Fibroblast of lung (primary cell): ENCODE data around the gene RNASEH2C. TPM values are rescaled to one million over a fixed set of nuclear protein-coding genes. Genes with fewer than 3 reads are reported as not detected.
"Not testable (repeated sequence)": the region's sequence is repeated elsewhere in the genome, so short reads cannot be mapped to it uniquely, and the experiment has no call there.

ENCODE experiments used
- DNase-seq, 2 donors: peaks; one replicate each; pipeline versions ENCODE4 v3.0.0 to v3.0.0-alpha.2; 2010; ENCODE audit warnings: low read depth in 2 of 2
- H2AFZ ChIP-seq: 2 replicates; pipeline ENCODE4 v1.5.1; 2012; ENCODE audit warnings: low read length, control low read depth, inconsistent platforms
- H3K27ac ChIP-seq: 2 replicates; pipeline ENCODE4 v1.5.1; 2011; ENCODE audit warnings: low read length, control low read depth; ENCODE audit not compliant: insufficient read depth
- H3K27me3 ChIP-seq: 2 replicates; pipeline ENCODE4 v1.5.1; 2011; ENCODE audit warnings: mild to moderate bottlenecking, low read length; ENCODE audit not compliant: control insufficient read depth, insufficient read depth
- H3K36me3 ChIP-seq: 2 replicates; pipeline ENCODE4 v1.5.1; 2011; ENCODE audit warnings: low read length; ENCODE audit not compliant: control insufficient read depth, insufficient read depth
- H3K4me1 ChIP-seq: 2 replicates; pipeline ENCODE4 v1.5.1; 2011; ENCODE audit warnings: low read length; ENCODE audit not compliant: control insufficient read depth, insufficient read depth; ENCODE audit errors: extremely low read depth
- H3K4me2 ChIP-seq: 2 replicates; pipeline ENCODE4 v1.5.1; 2011; ENCODE audit warnings: low read length, control low read depth; ENCODE audit not compliant: insufficient read depth; ENCODE audit errors: extremely low read depth
- H3K4me3 ChIP-seq, 4 experiments: fragments of 200-600 bp in 1 of 4; sonication (generic) in 1 of 4; replicated peaks in 1 of 4; 2 replicates each; pipeline ENCODE4 v1.5.1; 2011 to 2016; ENCODE audit warnings: low read length in 4 of 4, low read depth in 3 of 4, mild to moderate bottlenecking in 3 of 4, control low read depth in 2 of 4, inconsistent platforms in 1 of 4, mixed read lengths in 1 of 4; ENCODE audit not compliant: insufficient read depth in 1 of 4; ENCODE audit errors: control extremely low read depth in 1 of 4
- H3K79me2 ChIP-seq: 2 replicates; pipeline ENCODE4 v1.5.1; 2012; ENCODE audit warnings: mild to moderate bottlenecking, low read length, inconsistent platforms; ENCODE audit not compliant: control insufficient read depth, insufficient read depth
- H3K9ac ChIP-seq: 2 replicates; pipeline ENCODE4 v1.5.1; 2011; ENCODE audit warnings: mild to moderate bottlenecking, low read length, control low read depth; ENCODE audit not compliant: insufficient read depth
- H3K9me3 ChIP-seq: 2 replicates; pipeline ENCODE4 v1.5.1; 2012; ENCODE audit warnings: low read depth, low read length; ENCODE audit not compliant: control insufficient read depth, insufficient read depth
- H4K20me1 ChIP-seq: 2 replicates; pipeline ENCODE4 v1.5.1; 2011; ENCODE audit warnings: low read length; ENCODE audit not compliant: control insufficient read depth, insufficient read depth; ENCODE audit errors: extremely low read depth
- EZH2 ChIP-seq: IDR thresholded peaks from 2 replicates; pipeline ENCODE4 v1.5.1; 2012; ENCODE audit warnings: low read length, control low read depth, mild to moderate bottlenecking; ENCODE audit errors: missing control alignments
- polyA plus RNA-seq, 2 donors: library from polyadenylated mRNA; depleted of rRNA in 1 of 2; stranded (reverse) in 1 of 2; unstranded in 1 of 2; fragments of >200 nt; gene quantifications; 2 replicates each; pipeline ENCODE4 v1.2.1, GENCODE V29; 2011 to 2012; ENCODE audit warnings: missing spikeins in 1 of 2
- total RNA-seq: library from RNA; depleted of rRNA; stranded (reverse); fragments of >200 nt; gene quantifications from 2 replicates; pipeline ENCODE4 v1.2.1, GENCODE V29; 2014
- TF ChIP-seq, protein P1 (sequence below), 2 donors: IDR thresholded peaks in 1 of 2; conservative IDR thresholded peaks in 1 of 2; 1 replicate in 1 of 2; 2 replicates in 1 of 2; pipeline ENCODE4 v1.5.1; 2011 to 2012; ENCODE audit warnings: low read length in 2 of 2, control low read depth in 1 of 2, inconsistent platforms in 1 of 2, low read depth in 1 of 2, mild to moderate bottlenecking in 1 of 2

RNASEH2C gene
- total and polyA plus RNA-seq, 2 donors (not counting 1 experiment from before 2014, with no cell fraction given): 12.6 to 29.1 TPM

DNA sequence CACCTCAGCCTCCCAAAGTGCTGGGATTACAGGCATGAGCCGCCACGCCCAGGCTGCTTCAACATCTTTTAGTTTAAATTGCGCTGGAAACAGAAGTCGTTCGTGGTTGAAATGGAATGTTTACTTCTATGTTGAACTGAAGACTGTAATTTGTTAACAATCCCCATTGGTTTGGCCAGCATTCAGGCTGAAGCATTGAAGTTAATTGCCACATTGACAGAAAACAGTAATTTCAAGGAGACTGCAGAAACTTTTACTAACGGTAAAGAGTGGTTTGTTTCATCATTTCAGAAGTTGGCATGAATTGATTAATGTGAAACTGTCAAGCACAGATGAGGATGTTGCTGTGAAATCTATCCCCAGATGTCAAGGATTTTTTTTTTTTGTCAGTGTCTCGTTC lies 45.9 kb upstream of the RNASEH2C start:
- Histone ChIP-seq H4K20me1 (no peaks in the 10 kb centered on the region), H3K4me1 (no peaks in the 10 kb centered on the region), H3K4me2 (no peak overlapping the region), H3K9me3 (no peaks in the 10 kb centered on the region), H3K79me2 (no peaks in the 10 kb centered on the region), H3K27me3 (no peaks in the 10 kb centered on the region), H3K36me3 (no peaks in the 10 kb centered on the region), H2AFZ (no peak overlapping the region), H3K4me3 (no peak overlapping the region), H3K9ac (no peak overlapping the region), H3K27ac (no peak overlapping the region)
- DNase-seq: peak; percentile 39 to 71
- TF ChIP-seq, protein P1, sequence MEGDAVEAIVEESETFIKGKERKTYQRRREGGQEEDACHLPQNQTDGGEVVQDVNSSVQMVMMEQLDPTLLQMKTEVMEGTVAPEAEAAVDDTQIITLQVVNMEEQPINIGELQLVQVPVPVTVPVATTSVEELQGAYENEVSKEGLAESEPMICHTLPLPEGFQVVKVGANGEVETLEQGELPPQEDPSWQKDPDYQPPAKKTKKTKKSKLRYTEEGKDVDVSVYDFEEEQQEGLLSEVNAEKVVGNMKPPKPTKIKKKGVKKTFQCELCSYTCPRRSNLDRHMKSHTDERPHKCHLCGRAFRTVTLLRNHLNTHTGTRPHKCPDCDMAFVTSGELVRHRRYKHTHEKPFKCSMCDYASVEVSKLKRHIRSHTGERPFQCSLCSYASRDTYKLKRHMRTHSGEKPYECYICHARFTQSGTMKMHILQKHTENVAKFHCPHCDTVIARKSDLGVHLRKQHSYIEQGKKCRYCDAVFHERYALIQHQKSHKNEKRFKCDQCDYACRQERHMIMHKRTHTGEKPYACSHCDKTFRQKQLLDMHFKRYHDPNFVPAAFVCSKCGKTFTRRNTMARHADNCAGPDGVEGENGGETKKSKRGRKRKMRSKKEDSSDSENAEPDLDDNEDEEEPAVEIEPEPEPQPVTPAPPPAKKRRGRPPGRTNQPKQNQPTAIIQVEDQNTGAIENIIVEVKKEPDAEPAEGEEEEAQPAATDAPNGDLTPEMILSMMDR (conservative IDR thresholded peaks at IDR 0.05 in 1 of 2, IDR thresholded peaks at IDR 0.05 in 1 of 2; ENCODE audit: low read depth in 1 of 2, low read length in 2 of 2): no peak
- no peak for TF ChIP-seq EZH2

DNA sequence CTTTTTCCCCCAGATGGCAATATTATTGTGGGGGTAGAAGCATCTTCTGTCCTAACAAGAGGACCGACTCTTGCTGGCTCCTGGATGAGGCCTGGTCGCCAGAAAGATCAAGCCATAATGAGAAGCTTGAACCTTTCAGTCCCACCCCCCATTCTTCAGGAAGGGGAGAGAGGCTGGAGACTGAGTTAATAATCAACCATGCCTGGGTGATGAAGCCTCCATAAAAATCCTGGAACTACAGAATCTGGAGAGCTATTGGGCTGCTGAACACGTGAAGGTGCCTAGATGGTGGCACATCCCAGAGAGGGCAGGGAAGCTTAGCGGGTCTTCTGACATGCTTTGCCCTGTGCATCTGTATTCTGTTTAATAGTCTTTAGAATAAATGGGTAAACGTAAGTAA lies 43.8 kb upstream of the RNASEH2C start:
- no peak overlapping the region for H2AFZ ChIP-seq
- no peak overlapping the region for H3K27ac ChIP-seq
- TF ChIP-seq EZH2: no peak
- TF ChIP-seq, protein P1 (conservative IDR thresholded peaks at IDR 0.05 in 1 of 2, IDR thresholded peaks at IDR 0.05 in 1 of 2; ENCODE audit: low read depth in 1 of 2, low read length in 2 of 2): no peak
- H3K79me2 ChIP-seq: no peaks in the 10 kb centered on the region
- no peaks in the 10 kb centered on the region for H3K36me3 ChIP-seq
- H3K9me3 ChIP-seq: no peaks in the 10 kb centered on the region
- no peaks in the 10 kb centered on the region for H3K27me3 ChIP-seq
- no peaks in the 10 kb centered on the region for H3K4me1 ChIP-seq
- H3K4me2 ChIP-seq: no peak overlapping the region
- H3K9ac ChIP-seq: no peak overlapping the region
- H3K4me3 ChIP-seq: no peak overlapping the region
- DNase-seq: no peak
- H4K20me1 ChIP-seq: no peaks in the 10 kb centered on the region

DNA sequence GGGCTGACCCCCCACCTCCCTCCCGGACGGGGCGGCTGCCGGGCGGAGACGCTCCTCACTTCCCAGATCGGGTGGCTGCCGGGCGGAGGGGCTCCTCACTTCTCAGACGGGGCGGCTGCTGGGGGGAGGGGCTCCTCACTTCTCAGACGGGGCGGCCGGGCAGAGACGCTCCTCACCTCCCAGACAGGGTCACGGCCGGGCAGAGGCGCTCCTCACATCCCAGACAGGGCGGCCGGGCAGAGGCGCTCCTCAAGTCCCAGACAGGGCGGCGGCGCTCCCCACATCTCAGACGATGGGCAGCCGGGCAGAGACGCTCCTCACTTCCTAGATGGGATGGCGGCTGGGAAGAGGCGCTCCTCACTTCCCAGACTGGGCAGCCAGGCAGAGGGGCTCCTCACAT lies 42.2 kb upstream of the RNASEH2C start:
- not testable (repeated sequence) for DNase-seq, H2AFZ ChIP-seq, H3K4me2 ChIP-seq, H4K20me1 ChIP-seq, H3K4me1 ChIP-seq, H3K27ac ChIP-seq, H3K9me3 ChIP-seq, H3K27me3 ChIP-seq, H3K9ac ChIP-seq, H3K36me3 ChIP-seq, H3K79me2 ChIP-seq, H3K4me3 ChIP-seq

DNA sequence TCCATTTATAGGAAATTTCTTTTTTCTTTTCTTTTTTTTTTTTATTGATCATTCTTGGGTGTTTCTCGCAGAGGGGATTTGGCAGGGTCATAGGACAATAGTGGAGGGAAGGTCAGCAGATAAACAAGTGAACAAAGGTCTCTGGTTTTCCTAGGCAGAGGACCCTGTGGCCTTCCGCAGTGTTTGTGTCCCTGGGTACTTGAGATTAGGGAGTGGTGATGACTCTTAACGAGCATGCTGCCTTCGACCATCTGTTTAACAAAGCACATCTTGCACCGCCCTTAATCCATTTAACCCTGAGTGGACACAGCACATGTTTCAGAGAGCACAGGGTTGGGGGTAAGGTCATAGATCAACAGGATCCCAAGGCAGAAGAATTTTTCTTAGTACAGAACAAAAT lies 41.6 kb upstream of the RNASEH2C start:
- not testable (repeated sequence) for H3K4me1 ChIP-seq, H3K4me3 ChIP-seq, H3K27ac ChIP-seq, H3K79me2 ChIP-seq, H3K9ac ChIP-seq, H3K9me3 ChIP-seq, DNase-seq, H4K20me1 ChIP-seq, H3K4me2 ChIP-seq, H2AFZ ChIP-seq, H3K27me3 ChIP-seq, H3K36me3 ChIP-seq
